Ectodermal cell (in vitro differentiated cells): ENCODE measurements around the gene ENKUR.

Experiments used
- H3K27ac ChIP-seq: 2 replicates; pipeline ENCODE4 v1.7.0; 2013; ENCODE audit warnings: mild to moderate bottlenecking, low read depth, low read length; ENCODE audit not compliant: insufficient read depth, poor library complexity, severe bottlenecking
- H3K27me3 ChIP-seq: 2 replicates; pipeline ENCODE4 v1.7.0; 2013; ENCODE audit warnings: mild to moderate bottlenecking, low read length; ENCODE audit not compliant: insufficient read depth, control insufficient read depth, poor library complexity, severe bottlenecking
- H3K36me3 ChIP-seq: one replicate; pipeline ENCODE4 v1.7.0; 2013; ENCODE audit warnings: low read length; ENCODE audit not compliant: control insufficient read depth, insufficient read depth
- H3K4me1 ChIP-seq: one replicate; pipeline ENCODE4 v1.7.0; 2013; ENCODE audit warnings: low read length; ENCODE audit not compliant: control insufficient read depth, insufficient read depth
- H3K4me3 ChIP-seq: 2 replicates; pipeline ENCODE4 v1.7.0; 2013; ENCODE audit warnings: low read depth, low read length, control low read depth; ENCODE audit not compliant: insufficient read depth
- H3K9me3 ChIP-seq: 2 replicates; pipeline ENCODE4 v1.7.0; 2013; ENCODE audit warnings: mild to moderate bottlenecking, low read length, moderate library complexity; ENCODE audit not compliant: control insufficient read depth
- WGBS, 2 experiments: methylation state at CpG; one replicate each; pipeline ENCODE4 v1.1.7; 2013; ENCODE audit warnings: missing lambda C conversion rate in 2 of 2; 5-methylcytosine and 5-hydroxymethylcytosine counted together

ENKUR gene

DNA sequence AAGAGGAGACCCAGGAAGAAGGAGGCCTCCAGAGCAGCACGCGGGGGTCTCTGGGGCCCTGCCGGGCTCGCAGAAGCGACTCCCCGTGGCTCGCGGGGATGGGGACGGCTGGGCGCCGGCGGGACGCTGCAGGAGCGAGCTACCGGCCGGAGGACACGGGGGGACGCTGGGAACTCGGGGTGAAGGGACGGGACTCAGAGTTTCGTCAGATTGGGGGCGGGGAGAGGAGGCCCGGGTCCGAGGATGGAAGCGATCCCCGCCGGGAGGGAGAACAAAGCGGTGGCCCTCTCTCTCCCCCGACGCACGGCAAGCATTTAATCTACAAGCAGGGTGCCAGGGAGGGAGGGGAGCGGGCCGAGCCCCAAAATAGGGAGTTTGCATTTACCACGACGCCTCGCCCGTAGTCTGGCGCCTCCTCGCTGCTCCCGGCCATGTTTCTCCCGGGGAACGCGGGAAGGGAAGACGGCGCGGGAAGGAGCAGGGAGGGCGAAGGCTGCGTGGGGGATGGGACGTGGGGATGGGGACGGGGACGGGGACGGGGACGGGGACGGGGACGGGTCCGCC lies 63.7 kb downstream of the ENKUR start, which contains the start of gene PRTFDC1:
PRTFDC1 (minus strand) TSS at position 464 of the 564 bp plus-strand sequence; CDS start at position 433, 31 bp downstream.
- Histone ChIP-seq H3K27me3 (no peaks in the 10 kb centered on the region), H3K27ac (peak within 1 kb of the TSS; percentile 87), H3K36me3 (no peaks in the 10 kb centered on the region), H3K9me3 (no peaks in the 10 kb centered on the region), H3K4me3 (peak within 1 kb of the TSS; percentile 45), H3K4me1 (peaks cover 32% of the 10 kb centered on the region)
- WGBS, 2 experiments = 1% methylated on average over 56 of the region's 56 CpGs

DNA sequence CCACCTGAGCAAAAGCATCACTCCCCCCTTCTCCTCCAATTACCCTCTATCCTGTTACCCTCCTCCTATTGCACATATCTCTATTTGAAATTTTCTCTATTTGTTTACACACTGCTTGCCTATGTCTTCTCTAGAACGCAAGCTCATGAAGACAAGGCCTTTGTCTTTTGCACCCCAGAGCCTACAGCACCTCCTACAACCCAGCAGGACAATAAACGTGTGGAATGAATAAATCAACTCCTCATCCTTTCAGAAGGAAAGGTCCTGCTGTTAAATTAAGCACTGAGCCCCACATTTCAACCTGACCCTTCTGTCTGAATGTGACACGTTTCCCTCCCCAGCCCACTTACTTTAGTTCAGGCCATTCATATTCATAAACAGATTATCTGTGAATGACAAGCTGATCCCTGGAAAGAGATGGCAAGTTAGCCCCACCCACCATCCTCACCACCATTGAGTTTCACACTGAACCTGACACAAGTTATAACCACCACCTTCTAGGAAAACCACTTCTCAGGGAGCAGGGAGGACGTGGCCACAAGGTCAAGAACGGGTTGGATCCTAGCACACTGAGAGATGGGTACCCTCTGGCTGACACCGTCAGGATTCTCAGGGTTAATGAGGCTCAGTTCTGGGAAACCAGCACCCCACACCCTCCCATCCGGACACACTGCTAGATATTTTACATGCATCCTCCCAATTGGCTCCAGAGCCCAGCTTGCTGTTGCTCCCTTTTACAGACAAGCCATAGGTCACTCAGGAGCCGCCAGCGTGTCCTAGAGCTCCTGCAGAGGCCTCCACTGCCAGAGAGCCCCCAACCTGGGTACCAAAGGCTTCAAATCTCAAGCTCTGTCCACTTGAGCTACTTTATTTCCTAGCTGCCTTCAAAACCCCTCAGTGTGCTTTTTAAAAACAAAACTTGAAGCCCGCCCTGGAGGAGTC lies 64.5 kb downstream of the ENKUR start:
- WGBS, 2 experiments = 5 to 8% methylated on average over 10 of the region's 10 CpGs
- H3K27me3 ChIP-seq = no peaks in the 10 kb centered on the region
- H3K4me1 ChIP-seq = peaks cover 32% of the 10 kb centered on the region
- H3K27ac ChIP-seq = peak overlapping the region; percentile 87
- peak overlapping the region; percentile 45 for H3K4me3 ChIP-seq
- H3K9me3 ChIP-seq = no peaks in the 10 kb centered on the region
- H3K36me3 ChIP-seq = no peaks in the 10 kb centered on the region

DNA sequence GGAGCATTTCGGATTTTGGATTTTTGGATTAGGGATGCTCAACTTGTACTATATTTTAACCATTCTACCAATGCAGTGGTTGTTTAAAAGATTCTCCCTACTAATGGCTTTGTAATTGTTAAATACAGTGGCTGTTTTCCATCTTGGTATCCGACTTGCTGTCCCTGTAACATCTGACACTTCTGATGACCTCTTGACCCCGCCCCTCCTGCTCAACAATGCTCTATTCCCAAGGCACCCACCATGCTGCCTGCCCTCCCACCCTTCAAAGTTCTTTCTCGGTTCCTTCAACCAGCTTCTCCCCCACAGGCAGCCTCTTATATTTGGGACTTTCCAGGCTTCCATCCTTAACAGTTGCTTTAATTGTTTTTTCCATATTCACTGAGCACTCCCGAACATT lies 65.5 kb downstream of the ENKUR start:
- H3K9me3 ChIP-seq = no peaks in the 10 kb centered on the region
- no peak overlapping the region for H3K4me3 ChIP-seq
- H3K36me3 ChIP-seq = no peaks in the 10 kb centered on the region
- H3K27me3 ChIP-seq = no peaks in the 10 kb centered on the region
- peaks cover 32% of the 10 kb centered on the region for H3K4me1 ChIP-seq
- no peak overlapping the region for H3K27ac ChIP-seq
- WGBS, 2 experiments = 37 to 51% methylated on average over 4 to 5 of the region's 5 CpGs

DNA sequence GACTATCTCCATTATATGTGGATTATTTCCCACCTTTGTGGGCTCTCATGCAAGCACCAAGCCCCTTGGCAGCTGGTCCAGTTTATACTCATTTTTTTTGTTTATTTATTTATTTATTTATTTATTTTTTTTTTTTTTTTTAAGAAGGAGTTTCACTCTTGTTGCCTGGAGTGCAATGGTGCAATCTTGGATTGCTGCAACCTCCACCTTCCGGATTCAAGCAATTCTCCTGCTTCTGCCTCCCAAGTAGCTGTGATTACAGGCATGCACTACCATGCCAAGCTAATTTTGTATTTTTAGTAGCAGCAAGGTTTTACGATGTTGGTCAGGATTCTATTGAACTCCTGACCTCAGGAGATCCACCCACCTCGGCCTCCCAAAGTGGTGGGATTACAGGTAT lies 66.3 kb downstream of the ENKUR start:
- peaks cover 32% of the 10 kb centered on the region for H3K4me1 ChIP-seq
- no peaks in the 10 kb centered on the region for H3K27me3 ChIP-seq
- H3K36me3 ChIP-seq = no peaks in the 10 kb centered on the region
- H3K4me3 ChIP-seq = no peak overlapping the region
- 89 to 91% methylated on average over 3 of the region's 3 CpGs for WGBS, 2 experiments
- H3K9me3 ChIP-seq = no peaks in the 10 kb centered on the region
- no peak overlapping the region for H3K27ac ChIP-seq

DNA sequence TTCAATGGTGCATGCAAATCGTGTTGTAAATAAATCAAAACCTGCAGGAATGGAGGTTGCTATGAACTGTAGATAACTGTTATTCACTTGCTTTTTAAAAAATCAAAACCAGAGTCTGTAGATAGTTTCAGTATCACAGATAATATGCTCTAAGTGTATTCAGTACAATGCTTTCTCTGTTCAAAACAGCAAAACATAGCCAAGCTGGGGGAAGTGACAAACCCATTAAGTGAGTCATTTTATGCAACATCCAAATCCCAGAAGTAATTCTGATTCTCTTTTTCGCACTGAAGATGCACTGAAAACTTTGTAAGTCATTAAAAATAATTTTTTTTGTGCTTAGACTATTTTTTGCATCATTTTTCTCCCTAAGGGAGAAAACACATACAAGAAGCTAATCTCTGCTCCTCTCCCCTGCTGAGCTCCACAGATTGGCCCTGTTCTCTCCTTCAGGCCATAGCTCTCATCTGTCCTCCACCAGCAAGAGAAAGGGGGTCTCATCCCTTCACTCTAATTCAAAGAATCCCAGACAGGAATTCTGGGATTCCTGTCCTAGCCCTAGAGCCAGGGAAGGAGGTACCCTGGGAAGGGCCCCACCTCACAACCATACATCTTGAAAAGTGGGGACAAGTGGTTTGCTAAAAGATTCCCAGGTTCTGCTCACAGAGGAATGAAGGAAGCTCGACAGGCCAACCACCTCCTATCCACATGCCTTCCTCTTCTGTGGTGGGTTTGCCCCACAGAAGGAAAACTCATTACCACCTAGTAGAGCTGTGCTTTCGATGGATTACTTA lies 68.5 kb downstream of the ENKUR start:
- Histone ChIP-seq H3K9me3 (no peaks in the 10 kb centered on the region), H3K27me3 (no peaks in the 10 kb centered on the region), H3K4me1 (peaks cover 25% of the 10 kb centered on the region), H3K4me3 (no peak overlapping the region), H3K27ac (no peak overlapping the region), H3K36me3 (no peaks in the 10 kb centered on the region)
- whole genome bisulfite sequencing, 2 experiments = 90 to 94% methylated on average over 3 to 4 of the region's 4 CpGs

DNA sequence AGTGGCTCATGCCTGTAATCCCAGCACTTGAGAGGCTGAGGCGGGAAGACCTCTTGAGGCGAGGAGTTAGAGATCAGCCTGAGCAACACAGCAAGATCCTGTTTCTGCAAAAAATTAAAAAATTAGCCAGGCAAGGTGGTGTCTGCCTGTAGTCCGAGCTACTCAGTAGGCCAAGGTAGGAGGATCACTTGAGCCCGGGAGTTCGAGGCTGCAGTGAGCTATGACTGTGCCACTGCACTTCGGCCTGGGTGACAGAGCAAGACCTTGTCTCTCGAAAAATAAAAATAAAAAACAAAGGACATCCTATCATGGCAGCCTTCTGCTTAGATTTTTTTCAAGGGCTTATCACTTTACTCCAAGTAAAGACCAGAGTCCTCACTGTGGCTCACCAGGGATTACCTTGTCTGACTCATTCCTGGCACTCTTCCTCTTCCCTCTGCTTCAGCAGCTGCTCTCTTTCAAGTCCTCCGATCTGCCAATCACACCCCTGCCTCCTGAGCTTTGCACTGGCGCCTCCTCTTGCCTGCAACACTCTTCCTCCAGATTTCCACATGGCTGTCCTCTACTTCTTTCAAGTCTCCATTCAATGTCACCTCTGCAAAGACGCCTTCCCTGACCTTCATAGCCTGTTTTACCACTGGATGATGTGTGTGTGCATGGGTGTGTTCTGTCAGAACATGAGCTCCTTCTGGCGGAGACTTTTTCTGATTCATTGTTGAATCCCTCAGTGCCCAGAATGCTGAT lies 71.3 kb downstream of the ENKUR start:
- Histone ChIP-seq H3K4me3 (no peak overlapping the region), H3K27ac (no peak overlapping the region), H3K4me1 (peaks cover 8% of the 10 kb centered on the region), H3K27me3 (no peaks in the 10 kb centered on the region), H3K9me3 (no peaks in the 10 kb centered on the region), H3K36me3 (no peaks in the 10 kb centered on the region)
- 89 to 91% methylated on average over 11 of the region's 11 CpGs for WGBS, 2 experiments

DNA sequence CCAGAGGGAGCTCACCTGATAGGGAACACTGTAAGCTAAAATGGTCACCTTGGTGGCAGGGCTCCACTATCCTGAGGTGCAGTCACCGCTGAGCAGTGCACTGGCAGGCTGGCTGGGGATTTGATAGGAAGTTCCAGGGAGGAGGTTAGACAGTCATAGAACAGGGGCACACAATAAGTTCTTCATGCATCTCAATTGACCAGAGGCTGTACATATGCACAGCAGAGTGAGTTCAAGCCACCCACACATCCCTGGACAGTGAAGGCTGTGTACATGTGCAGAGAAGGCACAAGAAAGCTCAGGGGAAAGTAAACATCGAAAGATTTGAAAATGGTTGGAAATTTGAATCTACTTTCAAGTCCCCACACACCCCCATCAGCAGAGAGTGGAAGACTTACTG lies 77.4 kb downstream of the ENKUR start:
- no peak overlapping the region for H3K27ac ChIP-seq
- no peak overlapping the region for H3K4me3 ChIP-seq
- WGBS, 2 experiments = 96 to 100% methylated on average over 2 of the region's 2 CpGs
- H3K36me3 ChIP-seq = no peaks in the 10 kb centered on the region
- H3K27me3 ChIP-seq = no peaks in the 10 kb centered on the region
- H3K9me3 ChIP-seq = no peaks in the 10 kb centered on the region
- no peaks in the 10 kb centered on the region for H3K4me1 ChIP-seq

DNA sequence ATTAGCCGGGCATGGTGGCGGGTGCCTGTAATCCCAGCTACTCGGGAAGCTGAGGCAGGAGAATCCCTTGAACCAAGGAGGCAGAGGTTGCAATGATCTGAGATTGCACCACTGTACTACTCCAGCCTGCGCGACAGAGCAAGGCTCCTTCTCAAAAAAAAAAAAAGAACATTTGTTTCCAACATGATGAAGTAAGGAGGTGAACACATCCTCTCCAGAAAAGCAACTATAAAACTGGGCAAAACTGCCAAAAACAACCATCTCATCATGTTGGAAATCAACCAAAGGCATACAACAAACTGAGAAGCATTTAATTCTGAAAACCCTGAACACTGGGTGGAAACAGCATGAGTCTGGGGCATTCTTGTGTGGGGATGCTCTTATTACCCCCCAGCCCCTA lies 77.9 kb downstream of the ENKUR start:
- no peaks in the 10 kb centered on the region for H3K36me3 ChIP-seq
- 96 to 98% methylated on average over 5 of the region's 5 CpGs for WGBS, 2 experiments
- no peak overlapping the region for H3K4me3 ChIP-seq
- no peaks in the 10 kb centered on the region for H3K9me3 ChIP-seq
- no peaks in the 10 kb centered on the region for H3K4me1 ChIP-seq
- no peak overlapping the region for H3K27ac ChIP-seq
- no peaks in the 10 kb centered on the region for H3K27me3 ChIP-seq

DNA sequence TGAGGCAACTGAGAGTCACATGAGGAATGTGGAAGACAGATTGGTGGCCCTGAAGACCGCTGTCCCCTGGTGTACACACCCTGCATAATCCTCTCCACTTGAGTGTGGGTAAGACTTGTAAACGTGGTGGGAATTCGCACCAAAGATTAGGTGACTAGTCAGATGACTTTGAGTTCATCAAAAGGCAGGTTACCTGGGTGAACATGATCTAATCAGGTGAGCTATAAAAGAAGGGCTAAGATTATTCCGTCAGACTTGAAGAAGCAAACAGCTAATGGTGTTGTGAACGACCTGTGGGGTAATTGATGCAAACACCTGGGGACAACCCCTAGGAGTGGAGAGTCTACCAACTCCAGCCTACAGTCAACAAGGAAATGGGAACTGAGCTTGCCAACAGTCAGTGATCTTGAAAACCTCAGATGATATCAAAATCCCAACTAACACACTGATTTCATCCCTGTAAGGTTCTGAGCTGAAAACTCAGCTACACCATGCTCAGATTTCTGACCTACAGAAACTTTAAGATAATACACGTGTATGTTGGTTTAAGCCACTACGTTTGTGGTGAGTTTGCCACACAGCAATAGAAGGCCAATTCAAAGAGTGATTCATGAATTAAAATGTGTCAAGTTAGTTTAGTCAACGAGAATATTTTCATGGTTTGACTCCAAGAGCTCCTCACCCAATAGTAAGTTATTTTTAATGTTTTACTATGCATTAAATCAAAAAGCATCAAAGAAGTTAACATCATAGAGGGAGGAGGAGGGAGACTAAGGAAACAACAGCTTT lies 80.3 kb downstream of the ENKUR start:
- no peaks in the 10 kb centered on the region for H3K36me3 ChIP-seq
- no peaks in the 10 kb centered on the region for H3K9me3 ChIP-seq
- WGBS, 2 experiments = 93 to 95% methylated on average over 7 to 8 of the region's 8 CpGs
- H3K27me3 ChIP-seq = no peaks in the 10 kb centered on the region
- H3K4me1 ChIP-seq = no peaks in the 10 kb centered on the region
- H3K27ac ChIP-seq = no peak overlapping the region
- H3K4me3 ChIP-seq = no peak overlapping the region
